T47D (cell line): ENCODE results near the gene PLAGL1.

Source experiments
- DNase-seq, 2 experiments: peaks; one replicate each; pipeline versions ENCODE4 v3.0.0 to v3.0.0-alpha.2; 2011 to 2012; ENCODE audit warnings: low read depth in 1 of 2, low spot score in 1 of 2
- JUND ChIP-seq: IDR thresholded peaks from 2 replicates; pipeline ENCODE4 v1.6.1; 2012; ENCODE audit warnings: low read depth
- in situ Hi-C: cut with HindIII; loops from 2 replicates; pipeline ENCODE4 v1.10.0; 2016; ENCODE audit warnings: low sequenced_read_pairs, low pct_unique_long_range_greater_than_20kb

PLAGL1 gene

DNA sequence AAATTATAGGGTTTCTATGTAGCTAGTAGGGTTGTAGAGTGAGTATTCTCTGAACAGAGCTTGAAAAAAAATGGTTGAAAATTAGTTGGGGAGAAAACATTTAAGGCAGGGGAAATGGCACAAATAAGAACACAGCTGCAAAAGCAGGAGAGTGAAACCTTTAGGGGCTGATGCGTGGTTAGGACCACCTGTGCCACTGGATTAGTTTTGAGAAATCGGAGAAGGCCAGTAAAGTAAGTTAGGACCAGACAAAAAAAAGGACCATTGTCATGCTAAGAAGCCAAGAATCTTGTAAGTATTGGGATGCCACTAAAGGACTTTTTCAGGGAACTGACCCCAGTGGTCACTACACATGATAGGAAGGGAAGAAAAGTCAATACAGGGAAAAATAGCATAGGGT, 9.4 kb downstream of the PLAGL1 start:
- in situ Hi-C loops = no loop called here
- TF ChIP-seq JUND = no peak
- DNase-seq = no peak

DNA sequence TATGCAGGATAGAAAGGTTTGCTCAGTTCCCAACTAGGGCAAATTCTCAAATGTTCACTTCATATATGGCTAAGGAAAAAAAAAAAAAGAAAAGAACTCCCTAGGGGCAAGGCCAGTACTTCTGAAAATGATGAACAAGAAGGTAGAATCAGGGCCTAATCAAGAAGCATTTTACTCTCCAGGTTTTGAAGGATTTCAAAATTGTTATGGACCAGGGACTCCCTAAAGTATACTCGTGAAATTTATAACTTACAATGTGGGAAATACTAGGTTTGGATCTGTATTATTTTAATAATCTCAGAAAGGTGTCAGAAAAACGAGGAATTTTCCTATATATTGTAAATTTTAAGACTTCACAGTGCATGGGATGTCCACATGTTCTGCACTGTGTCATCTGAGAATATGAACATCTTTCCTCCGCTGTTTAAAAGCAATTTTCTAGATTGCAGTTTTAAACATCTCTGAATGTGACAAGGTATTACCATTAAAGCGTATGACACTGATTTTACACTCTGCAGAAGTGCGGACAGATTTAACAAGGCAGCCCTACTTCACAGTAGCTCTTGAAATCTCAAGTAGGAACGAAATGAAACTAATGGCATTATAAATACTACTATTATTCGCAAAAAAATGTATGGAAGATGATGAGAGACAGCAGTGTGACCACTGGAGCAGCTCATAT, 14.0 kb downstream of the PLAGL1 start:
- in situ Hi-C loops = no loop called here
- no peak for TF ChIP-seq JUND

DNA sequence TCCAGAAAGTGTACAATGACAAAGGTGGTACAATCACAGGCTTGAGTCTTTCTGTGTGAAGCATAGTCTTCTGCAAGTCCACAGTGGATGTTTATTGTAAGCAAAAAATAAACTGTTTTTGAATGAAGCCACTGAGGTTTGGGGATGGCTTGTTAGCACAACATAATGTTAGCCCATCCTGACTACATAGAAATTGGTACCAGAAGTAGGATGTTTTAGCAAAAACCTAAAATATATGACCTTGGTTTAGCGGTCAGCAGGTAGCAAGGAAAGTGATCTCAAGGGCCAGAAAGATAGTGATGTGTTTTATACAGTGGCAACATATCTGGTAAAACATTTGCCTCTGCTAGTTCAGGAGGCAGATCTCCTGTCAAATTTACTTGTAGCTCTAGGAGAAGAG, 15.8 kb downstream of the PLAGL1 start:
- no peak for TF ChIP-seq JUND
- no peak for DNase-seq
- in situ Hi-C loops = no loop called here

More for the DNA sequence above, 14.0 kb downstream of the PLAGL1 start:
- no peak for DNase-seq

DNA sequence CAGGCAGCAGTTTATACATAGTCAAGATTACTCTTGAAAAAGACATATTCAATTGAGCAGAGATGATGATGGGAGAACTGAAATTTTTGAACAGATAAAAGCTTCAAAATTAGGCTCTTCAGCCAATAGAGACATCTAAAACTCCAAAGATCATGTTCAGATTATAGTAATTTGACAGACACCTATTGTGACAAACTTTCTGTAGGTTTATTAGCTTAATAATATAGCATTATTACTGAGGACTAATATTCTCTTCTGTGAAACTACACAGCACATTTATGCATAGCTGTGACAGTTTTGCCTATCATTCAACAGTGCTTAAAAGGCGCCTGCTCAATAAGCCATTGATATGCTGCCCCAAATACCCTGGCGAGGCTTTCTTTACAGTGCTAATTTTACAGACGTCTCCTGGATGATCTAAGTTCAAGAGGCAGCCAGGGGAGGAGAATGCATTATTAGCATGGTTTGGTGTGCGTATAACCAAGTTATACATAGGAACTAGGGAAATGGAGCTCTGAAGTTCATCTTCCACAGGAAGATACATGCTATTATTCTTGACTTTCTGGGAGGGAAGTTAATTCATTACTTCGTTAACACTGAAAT, 21.5 kb downstream of the PLAGL1 start:
- TF ChIP-seq JUND = no peak
- no peak for DNase-seq
- in situ Hi-C loops = no loop called here

DNA sequence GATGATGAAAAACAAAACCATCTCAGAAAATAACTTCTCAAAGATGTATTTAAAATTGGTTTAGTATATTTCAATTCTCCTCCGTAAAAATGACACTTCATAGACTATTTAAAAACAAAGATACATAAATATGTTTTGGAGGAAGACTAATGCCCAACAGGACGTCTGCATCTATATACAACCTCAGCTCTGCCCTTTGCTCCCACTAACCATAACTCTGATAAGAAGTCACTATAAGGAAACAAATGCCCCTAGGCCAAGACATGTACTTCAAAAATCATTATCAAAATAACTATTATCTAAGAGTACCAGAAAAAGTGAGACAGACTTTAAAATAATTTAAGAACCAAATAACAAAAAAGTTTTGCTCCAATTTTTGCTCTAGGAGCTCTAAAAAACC, 23.4 kb downstream of the PLAGL1 start:
- DNase-seq = no peak
- no peak for TF ChIP-seq JUND
- in situ Hi-C loops = no loop called here

DNA sequence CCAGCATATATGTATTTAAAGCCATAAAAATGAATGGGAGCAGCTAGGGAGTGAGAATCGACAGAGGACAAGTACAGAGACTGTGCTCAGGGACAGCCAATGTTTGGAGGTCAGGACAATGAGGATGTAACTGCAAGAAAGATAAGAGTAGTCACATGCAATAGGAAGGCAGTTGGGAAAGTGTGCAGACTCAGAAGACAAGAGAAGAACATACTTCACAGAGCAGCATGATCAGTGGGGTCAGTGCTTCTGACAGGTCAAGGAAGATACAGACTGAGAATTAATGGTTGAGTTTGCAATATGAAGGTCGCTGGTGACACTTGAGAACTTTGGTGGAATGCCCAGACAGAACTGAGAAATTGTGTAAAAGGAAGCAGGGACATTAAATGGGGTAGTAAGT, 25.1 kb downstream of the PLAGL1 start:
- no peak for TF ChIP-seq JUND
- no peak for DNase-seq
- in situ Hi-C loops = no loop called here

DNA sequence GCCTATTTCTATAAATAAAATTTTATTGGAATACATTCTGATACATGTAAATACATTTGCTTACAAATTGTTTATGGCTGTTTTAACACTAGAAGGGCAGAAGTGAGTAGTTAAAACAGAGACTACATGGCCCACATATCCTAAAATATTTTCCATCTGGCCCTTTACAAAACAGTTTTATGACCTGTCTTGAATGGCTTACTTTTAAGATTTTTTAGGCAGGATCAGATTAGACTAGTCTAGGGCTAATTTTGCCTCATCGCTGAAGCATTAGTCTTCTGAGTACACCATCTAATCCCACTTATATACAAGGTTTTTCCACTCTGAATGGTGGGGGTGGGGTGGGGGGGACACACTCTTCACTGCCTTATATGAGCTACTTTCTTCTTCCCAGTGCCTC, 27.1 kb downstream of the PLAGL1 start:
- TF ChIP-seq JUND = no peak
- in situ Hi-C loops = no loop called here

DNA sequence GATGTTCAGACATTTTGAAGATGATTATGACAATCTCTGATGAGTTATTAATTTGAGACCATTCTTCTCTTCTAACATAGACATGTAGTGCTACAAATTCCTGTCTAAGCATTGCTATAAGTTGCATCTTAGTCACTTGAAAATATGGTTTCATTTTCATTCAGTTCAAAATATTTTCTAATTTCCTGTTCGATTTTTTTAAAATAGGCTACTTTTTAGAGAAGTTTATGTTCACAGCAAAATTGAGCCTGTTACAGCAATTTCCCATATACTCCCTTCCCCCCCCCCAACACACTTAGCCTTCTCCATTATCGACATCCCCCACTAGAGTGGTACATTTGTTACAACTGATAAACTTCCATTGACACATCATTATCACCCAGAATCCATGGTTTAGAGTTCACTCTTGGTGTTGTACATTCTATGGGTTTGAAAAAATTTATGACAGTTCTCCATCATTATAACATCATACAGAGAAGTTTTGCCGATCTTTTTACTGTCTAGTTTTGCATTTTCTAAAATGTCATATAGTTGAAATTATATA, 31.2 kb downstream of the PLAGL1 start:
- in situ Hi-C loops = no loop called here
- DNase-seq = no peak
- no peak for TF ChIP-seq JUND

More for the DNA sequence above, 27.1 kb downstream of the PLAGL1 start:
- no peak for DNase-seq

DNA sequence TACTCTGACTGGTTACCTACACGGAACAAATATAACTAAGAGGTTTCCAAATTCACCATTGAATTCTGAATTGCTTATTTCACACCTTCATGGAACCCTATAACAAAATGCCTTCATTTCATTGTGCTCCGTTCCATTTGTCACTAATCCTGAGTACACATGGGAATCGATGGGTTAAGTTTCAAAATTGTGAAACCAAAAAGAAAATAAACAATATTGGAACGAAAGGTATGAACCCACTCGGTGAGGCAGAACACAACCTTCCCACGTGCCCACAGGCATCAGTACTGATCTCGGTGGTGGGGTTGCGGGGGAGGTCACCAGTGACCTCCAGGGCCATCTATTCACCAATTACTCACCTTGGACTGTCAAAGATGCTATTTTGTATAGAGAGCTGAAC, 34.0 kb downstream of the PLAGL1 start:
- in situ Hi-C loops = no loop called here
- DNase-seq = no peak
- TF ChIP-seq JUND = no peak

DNA sequence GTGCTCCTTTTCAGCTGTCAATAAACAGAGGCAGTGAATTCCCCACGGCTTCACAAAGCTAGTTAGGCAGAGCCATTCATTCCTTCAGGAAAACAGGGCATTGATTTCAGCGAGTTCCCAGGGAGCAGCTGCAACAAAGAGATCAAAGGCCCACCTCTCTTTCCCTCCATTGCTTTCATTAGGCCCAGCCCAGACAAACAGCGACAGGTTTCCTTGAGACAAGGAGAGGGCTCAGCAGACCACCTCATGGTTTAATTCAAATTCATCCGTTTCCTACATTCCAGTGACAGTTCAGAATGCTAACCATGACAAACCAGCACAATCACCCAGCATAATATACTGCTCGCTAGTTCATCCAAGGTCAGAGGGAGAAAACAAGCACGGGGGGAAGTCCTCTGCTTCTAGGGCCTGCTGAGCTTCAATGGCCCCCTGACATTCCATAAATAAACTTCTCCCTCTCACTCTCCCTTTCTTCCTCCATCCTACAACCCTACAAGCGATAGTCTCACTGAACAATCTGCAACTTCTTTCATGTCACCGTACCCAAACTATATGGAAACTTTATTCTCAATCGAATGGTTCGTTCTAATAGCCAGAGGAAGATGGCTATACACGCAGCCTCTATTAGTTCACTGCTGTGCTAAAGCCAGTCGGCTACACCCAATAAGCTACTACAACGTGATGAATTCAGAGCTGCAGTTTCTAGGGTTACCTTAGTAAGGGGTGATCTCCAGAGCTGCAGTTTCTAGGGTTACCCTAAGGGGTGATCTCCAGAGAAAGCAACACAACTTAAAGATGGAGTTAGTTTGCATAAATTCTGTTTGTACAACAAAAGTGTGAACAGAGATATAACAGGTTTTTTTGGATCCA, 34.7 kb downstream of the PLAGL1 start:
- in situ Hi-C loops = no loop called here
- no peak for DNase-seq
- TF ChIP-seq JUND = no peak

DNA sequence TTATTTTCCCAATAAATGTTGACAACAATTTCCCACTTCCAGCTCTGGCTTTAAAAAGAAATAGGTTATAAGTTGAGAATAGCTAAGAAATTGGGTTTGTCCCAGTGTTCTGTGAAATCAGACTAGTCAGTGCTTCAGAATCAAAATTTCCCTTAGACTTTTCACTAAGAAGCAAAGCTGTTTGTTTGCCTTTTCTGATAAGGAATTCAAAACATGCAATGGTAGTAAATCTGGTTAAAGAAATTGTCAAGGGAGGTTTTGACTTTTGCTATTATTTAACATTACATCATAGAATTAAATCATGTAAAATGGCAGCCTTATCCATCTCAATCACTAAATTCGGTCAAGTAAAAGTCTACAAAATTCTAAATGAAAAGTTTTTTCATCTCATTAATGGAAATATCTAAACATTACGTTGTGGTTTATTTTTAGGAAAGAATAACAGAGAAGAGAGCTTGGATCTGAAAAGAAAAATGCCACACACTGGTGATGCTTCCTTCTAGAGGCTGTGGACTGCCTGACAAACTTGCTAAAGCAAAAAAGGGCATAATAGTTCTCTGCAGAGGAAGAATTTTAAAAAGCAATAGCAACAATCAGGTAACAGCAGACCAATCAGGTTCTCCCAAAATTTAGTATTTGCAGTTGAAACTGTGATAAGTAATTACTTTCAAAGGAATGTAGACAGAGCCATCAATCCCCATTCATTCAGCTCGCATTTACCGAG, 36.4 kb downstream of the PLAGL1 start:
- in situ Hi-C loops = no loop called here
- no peak for TF ChIP-seq JUND
- no peak for DNase-seq

DNA sequence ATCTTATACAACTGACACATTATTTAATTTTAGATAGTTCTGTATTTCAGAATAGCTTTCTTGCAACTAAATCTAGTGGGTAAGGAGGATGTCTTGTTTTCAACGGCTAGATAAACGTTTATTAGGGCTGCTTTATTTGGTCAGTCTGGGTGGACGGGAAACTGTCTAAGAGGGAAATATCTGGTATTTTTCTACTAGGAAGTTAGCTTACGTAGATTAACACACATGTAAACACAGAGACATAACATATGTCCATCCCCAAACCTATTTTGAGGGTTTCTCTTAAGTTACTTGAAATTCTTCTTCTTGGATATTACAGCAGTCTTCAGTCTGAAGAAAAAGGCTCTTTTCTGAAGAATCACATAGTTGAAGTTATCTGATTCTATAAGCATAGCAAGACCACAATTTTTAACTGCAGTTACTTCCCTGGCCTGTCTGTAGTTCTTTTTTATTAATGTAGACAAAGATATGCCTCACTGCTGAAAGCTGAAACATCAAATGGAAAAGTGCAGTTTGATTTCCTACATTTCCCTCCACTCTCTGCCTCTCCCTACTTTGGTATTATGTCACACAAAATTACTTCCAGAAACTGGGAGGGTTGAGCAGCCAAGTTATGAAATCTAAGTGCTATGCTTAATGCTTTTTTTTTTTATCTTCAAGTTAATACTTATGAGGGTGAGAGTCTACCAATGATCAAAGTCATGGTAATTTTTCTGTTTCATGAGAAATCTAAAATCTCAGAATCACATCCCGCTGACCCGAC, 37.4 kb downstream of the PLAGL1 start:
- DNase-seq = no peak
- in situ Hi-C loops = no loop called here
- no peak for TF ChIP-seq JUND
